ENCODE measurements around the gene ZNF276.
"Not testable (repeated sequence)": the region's sequence is repeated elsewhere in the genome, so short reads cannot be mapped to it uniquely, and the experiment has no call there.

Gene ZNF276

GRCh38 chr16:89737341-89738071, 16.2 kb downstream of the ZNF276 start:
- DNase-seq (ENCODE audit: low spot score), result no peak

DNA sequence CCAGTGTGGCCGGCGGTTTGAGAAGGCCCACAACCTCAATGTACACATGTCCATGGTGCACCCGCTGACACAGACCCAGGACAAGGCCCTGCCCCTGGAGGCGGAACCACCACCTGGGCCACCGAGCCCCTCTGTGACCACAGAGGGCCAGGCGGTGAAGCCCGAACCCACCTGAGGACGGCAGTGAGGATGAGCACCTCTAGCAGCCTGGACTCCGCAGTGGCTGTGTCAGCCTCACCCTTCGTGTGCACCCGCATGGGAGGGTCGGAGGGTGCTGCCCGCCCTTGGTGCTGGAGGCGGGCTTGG, 16.7 kb downstream of the ZNF276 start:
- no peak for DNase-seq (ENCODE audit: low spot score)

- no peak for DNase-seq (ENCODE audit: low spot score)
Observed at GRCh38 chr16:89738538-89739317, 17.4 kb downstream of the ZNF276 start.

- DNase-seq (ENCODE audit: low spot score), result no peak
Observed at GRCh38 chr16:89739383-89739782, 18.0 kb downstream of the ZNF276 start.

GRCh38 chr16:89741342-89742014, 20.1 kb downstream of the ZNF276 start:
- no peak for DNase-seq (ENCODE audit: low spot score)

DNA sequence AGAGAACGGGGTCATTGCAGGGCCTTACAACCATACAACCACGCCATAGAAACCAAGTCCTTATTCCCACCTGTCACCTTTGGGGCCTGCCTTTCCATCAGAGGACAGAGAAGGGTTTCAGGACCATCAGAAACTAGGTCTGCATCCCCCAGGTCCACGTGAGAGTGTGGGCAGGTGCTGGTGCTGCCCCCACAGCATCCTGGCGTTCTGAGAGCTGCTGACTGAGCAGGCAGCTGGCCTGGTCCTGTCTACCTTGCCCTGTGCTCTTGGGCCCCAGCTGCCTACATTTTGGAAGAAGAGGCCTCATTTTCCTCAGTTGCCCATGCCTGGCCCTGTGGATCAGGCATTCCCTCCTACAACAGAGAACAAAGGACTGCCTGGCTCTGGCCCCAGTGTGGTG, 21.6 kb downstream of the ZNF276 start:
- no peak for DNase-seq (ENCODE audit: low spot score)

DNA sequence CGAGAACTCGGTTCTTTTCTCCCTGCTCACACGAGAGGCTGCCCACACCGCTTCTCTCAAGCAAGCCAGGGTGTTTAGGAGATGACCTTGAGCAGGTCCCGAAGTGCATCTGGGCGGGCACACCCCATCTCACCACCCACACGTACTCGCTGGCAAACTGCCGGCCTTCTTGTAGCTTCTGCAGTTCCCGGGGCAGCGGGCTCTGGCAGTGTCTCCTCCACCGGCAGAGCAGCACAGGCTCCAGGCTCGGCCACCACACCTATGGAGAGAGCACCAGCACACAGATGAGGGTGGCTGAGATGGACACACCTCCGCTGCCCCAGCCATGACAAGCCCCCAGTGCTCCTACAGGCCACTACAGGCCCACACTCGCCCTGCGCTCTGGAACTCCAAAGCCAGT, 23.5 kb downstream of the ZNF276 start:
- no peak for DNase-seq (ENCODE audit: low spot score)

DNA sequence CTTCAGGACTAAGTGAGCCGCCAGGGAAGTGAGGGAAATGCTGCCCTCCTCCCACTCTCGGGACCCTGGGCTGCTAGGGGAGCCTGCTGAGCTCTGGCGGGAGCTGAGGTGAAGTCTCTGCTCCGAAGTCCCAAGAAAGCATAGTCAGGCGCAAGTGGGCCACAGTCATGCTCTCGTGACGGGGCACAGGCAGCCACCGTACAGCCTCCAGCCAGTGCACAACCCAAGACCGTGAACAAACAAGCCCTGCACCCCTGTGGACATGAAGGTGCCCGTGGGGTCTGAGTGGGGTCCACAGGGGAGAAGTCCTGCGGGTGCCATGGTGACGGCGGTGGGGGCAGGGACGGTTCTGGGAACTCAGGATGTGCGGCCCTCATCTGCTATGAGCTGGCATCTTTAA, 24.7 kb downstream of the ZNF276 start:
- DNase-seq (ENCODE audit: low spot score), result no peak

- no peak for DNase-seq (ENCODE audit: low spot score)
Observed at GRCh38 chr16:89748076-89748475, 26.7 kb downstream of the ZNF276 start.

- no peak for DNase-seq (ENCODE audit: low spot score)
Observed at GRCh38 chr16:89748921-89749320, 27.6 kb downstream of the ZNF276 start.

DNA sequence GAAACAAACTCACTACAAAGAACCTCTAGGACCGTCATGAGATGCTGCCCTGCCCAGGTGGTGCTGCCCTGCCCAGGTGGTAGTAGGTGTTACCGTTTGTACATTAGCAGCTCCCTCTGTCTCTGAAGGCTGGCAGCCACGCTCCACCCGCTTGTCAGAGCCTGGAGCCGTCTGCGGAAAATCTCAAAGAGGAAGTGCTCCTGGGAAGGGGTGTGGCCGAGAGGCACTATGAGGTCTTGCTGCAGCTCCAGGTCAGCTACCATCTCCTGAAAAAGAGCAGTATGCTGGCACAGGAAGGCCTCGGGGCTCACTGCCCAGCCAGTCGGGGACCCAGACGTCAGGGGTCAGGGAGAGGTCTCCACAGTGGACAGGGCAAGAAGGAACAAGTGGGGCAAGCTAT, 28.3 kb downstream of the ZNF276 start:
- DNase-seq (ENCODE audit: low spot score), result no peak

- no peak for DNase-seq (ENCODE audit: low spot score)
Observed at GRCh38 chr16:89759746-89760340, 38.5 kb downstream of the ZNF276 start.

- DNase-seq (ENCODE audit: low spot score), result no peak
Observed at GRCh38 chr16:89761304-89761922, 40.1 kb downstream of the ZNF276 start.

- DNase-seq (ENCODE audit: low spot score), result no peak
Observed at GRCh38 chr16:89764711-89765201, 43.4 kb downstream of the ZNF276 start.

- DNase-seq (ENCODE audit: low spot score), result no peak
Observed at GRCh38 chr16:89765292-89765830, 44.0 kb downstream of the ZNF276 start.

DNA sequence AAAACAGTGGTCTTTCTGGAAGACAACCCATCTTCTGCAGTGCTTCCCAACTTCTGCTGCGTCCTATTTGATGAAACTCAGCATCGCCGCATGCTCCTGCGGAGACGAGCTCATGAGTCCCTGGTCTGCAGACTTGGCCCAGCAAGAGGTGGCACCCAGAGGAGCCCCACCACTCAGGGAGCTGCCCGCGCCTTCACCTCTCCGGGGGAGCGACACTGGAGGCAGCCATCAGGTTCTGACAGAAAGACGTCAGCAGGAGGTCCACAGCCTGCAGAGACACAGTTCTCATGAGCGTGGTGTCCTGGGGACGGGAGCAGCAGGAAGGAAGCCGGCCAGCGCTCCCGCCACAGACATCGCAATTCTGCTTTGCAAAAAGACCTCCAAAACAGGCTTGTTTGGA, 49.0 kb downstream of the ZNF276 start:
- DNase-seq (ENCODE audit: low spot score), result no peak

- no peak for DNase-seq (ENCODE audit: low spot score)
Observed at GRCh38 chr16:89775223-89775622, 53.9 kb downstream of the ZNF276 start.

GRCh38 chr16:89778211-89778610, 56.9 kb downstream of the ZNF276 start:
- not testable (repeated sequence) for DNase-seq (ENCODE audit: low spot score)

GRCh38 chr16:89779231-89779908, 58.0 kb downstream of the ZNF276 start:
- no peak for DNase-seq (ENCODE audit: low spot score)

GRCh38 chr16:89779909-89780305, 58.6 kb downstream of the ZNF276 start:
- no peak for DNase-seq (ENCODE audit: low spot score)

DNA sequence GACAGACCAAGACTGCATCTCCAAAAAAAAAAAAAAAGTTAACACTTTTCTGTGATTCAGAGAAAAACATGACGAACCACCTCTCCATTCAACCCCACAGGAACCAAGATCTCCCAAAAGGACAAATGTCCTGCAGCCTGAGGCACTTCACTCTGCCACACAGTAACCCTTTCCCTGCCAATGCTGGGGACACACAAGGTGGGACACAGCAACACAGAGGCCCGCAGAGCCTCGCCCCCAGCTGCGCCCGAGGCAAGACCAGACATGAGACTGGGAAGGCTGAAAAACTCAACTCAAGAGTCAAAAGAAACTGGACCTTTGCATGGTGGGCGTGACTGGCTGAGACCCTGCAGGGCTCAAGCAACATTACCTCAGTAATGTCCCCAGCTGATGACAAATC, 61.2 kb downstream of the ZNF276 start:
- no peak for DNase-seq (ENCODE audit: low spot score)
